ENCODE data around the gene MICAL2.

Gene MICAL2

DNA sequence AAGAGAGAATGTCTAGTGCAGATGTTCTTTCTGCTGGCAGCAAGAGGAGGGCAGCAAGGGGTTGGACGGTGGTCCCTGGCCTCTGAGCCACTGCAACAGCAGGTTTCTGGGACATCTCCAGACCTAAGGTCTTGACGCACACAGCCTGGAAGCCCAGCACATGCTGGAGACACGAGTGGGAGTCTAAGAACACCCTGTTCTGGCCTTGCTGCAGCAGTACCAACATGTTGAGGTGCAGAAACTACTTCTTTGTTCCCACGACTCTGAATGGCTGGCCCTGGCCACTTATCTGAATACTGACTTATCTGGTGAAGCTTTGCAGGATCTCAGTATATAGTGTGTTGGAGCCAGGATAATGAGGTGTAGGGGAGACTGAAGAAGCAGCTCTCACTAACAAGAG is 6.8 kb downstream of the MICAL2 start:
- in situ Hi-C loops (cut with MboI; ENCODE audit: low sequenced_read_pairs) = no loop called here

DNA sequence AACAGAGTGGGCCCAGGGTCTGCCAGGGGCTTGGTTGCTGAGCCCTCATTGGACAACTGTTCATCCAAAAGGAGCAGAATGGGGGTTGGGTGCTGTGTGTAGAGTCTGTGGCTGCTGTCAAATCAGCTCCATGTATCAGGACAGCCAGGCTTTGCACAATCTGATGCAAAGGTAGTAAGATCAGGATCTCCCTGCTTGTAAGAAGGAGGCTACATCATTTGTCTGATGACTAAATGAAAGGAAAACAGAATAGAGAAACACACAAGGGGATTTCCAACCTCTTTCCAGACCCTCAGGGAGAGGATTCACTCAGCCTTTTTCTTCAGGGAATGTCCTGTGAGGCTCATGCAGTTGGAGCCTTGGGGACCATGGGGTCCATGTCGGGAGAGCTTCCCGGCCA is 7.2 kb downstream of the MICAL2 start:
- in situ Hi-C loops (cut with MboI; ENCODE audit: low sequenced_read_pairs) = no loop called here

DNA sequence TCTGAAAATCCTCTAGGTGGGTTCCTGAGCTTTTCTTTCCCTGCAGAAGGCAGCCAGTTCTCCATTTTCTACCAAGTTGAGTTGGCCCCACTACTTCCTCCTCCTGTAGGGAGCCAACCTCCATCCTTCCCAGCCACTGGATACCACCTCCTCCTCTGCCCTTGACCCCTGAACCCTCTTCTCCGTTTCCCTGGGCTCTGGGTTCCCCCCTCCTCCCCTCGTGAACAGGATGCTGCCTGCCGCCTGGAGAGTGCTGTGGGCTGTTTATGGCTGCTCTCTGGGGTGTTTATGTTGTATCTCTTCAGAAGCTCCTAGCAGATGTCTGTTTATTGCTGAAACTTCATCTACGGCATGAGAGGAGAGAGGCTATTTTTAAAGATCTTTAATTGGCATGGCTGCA is 8.6 kb downstream of the MICAL2 start:
- in situ Hi-C loops (cut with MboI; ENCODE audit: low sequenced_read_pairs) = no loop called here

DNA sequence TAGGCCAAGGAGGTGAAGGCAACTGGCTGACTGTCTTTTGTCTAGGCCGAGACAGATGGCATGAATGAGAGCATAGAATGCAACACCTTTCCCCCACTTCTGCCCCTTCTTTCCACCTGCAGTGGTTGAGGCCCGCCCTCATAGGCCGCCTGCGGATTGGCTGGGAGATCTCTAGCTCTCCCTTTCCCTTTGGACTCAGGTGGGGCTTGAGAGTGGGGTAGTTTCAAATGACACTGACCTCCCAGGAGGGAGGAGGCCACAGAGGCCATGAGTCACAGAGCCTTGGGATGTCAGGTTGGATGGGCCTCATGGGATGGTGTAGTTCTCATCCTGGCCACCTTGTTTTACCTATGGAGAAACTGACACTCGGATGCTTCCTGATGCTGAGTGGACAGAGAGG is 9.1 kb downstream of the MICAL2 start:
- in situ Hi-C loops (cut with MboI; ENCODE audit: low sequenced_read_pairs) = no loop called here

DNA sequence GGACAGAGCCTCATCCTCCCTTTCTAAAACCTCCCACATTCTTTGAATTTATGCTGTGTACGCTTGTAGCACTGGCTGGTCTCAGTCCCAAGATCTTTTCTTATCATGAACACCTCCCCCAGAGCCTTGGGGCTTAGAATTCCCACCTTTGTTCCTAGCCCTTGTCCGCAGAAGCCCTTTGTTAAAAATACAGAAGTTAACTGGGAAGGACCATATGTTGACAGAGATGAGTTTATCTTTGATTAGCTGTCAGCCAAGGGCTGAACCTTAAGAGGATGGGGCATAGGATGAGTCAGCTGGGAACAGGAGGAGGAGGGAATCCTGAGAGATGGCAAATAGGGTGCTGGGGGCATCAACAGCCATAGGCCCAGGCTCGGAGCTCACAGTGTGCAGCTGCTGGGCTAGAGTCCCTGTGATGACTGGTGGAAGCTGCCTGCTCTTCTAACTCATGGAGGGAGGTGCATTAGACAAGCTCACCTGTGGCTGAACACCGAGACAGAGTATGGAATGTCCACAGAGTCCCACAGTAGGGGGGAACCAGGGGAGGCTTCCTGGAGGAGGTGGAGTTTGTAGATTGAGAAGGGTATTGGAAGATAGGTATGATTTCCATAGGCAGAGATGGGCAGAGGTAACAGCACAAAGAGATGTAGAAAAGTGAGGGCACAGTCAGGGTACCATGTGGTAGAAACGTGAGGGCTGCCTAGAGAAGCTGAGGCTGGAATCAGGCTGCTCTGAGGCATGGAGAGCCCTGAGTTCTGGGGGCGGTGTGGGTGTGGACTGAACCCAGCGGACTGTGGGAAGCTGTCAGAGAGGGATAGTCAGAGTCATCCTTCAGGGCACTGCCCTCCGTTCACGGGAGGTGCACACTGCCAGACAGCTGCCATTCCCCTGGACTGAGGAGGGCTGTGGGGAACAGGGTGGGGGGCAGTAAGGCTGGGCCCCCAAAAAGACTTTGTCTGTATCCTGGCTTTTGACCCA is 9.9 kb downstream of the MICAL2 start:
- in situ Hi-C loops (cut with MboI; ENCODE audit: low sequenced_read_pairs) = no loop called here

DNA sequence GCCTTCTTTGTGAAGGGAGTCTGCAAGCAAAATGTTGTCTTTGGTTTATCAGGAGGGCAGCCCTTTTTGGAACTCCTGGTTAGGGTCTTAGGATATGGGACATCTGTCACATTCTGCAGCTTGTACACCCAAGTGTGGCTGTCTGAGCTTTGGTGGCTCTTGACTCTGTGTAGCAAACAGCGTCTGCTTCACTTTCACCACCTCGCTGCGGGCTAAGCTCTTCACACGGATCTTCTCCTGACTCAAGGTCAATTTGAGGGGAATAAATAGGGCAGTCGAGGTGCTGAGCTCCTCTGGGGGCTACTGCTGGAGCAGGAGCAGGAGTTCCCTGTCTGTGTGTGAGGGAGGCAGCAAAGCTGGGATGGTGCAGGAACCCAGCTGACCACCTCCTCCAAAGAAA is 10.6 kb downstream of the MICAL2 start:
- in situ Hi-C loops (cut with MboI; ENCODE audit: low sequenced_read_pairs) = no loop called here

DNA sequence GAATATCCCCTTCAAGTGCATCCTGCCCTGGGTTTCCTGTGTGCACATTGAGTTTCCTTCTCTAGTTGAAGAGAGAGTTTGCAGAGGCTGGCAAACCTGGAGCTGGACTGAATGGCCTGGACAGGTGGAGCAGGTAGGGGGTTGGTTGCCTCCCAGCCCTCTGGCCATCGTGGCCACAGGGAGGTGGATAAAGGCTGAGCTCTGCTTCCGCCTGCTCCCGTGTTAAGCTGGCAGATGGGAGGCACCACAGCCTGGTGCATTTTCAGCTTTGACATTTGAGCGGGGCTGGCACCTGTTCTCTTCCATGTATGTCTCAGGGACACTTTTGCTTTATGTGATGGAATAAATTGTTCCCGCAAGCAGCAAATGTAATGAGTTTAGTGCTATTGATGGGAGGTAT is 11.1 kb downstream of the MICAL2 start:
- in situ Hi-C loops (cut with MboI; ENCODE audit: low sequenced_read_pairs) = no loop called here

DNA sequence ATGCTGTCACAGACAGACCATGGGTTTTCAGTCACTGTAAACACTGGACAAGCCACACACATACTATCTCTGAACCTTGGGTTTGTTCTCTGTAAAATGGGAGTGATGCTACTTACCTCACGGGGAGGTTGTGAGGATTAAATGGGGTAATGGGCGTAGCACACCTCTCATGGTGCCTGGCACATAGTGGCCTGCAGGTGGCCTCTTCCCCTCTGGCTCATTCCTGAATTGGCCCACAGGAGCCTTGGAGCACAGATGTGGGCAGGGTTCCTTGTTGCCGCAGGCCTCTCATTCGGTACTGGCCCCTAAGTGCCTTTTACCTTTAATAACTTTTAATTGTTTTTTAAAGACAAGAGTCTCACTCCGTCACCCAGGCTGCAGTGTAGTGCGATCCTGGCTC is 11.7 kb downstream of the MICAL2 start:
- in situ Hi-C loops (cut with MboI; ENCODE audit: low sequenced_read_pairs) = no loop called here

DNA sequence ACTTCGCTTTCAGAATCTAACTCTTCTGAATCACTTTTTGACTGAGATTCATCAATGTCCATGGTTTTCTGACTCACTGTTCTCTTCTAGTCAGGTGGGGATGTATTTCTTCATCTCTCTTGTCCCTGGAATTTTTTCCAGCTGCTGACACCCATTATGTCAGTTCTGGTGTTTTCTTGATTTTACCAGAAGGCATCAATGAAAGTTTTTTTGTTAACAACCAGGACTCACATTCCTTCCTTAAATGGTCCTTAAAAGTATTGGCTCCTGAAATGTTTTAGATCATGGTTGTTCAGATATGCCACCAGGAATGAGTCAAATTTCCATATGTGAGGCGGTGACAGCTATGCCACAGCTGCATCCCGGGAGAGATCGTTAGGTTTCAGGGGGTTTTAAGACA is 12.9 kb downstream of the MICAL2 start:
- in situ Hi-C loops (cut with MboI; ENCODE audit: low sequenced_read_pairs) = no loop called here

DNA sequence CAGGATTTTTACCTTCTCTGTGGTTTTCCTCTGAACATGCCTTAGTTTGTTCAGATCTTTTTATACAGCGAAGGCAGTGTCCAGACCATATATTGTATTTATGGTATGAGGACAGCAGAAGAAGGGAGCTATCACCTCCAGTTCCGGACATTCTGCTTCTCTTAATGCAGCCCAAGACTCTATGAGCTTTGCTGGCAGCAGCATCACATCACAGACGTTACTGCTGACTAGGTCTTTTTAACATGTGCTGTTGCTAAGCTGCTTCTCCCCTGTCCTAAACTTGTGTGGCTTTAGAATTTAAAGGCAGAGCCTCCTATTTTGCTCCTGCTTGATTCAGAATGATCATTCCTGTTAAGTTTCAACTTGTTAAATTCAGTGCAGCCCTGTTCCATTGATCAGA is 13.4 kb downstream of the MICAL2 start:
- in situ Hi-C loops (cut with MboI; ENCODE audit: low sequenced_read_pairs) = no loop called here

DNA sequence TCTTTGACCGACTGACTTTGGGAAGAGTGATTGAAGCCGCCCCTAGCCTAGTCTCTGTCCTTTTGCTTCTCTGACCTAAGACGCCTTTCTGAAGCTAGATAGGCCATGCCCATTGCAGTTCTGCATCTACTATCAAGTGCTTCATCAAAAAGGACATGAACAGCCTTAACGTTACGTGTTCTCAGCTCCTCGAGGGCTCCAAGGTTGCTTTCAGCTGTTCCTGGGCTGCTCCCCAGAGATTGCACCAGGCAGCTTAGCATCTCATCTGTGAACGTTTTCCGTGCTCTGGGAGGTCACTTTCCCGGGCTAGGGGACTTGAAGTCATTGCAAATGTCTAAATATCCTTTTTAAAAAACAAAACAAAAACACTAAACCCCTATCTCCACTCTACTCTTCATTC is 13.9 kb downstream of the MICAL2 start:
- in situ Hi-C loops (cut with MboI; ENCODE audit: low sequenced_read_pairs) = no loop called here

DNA sequence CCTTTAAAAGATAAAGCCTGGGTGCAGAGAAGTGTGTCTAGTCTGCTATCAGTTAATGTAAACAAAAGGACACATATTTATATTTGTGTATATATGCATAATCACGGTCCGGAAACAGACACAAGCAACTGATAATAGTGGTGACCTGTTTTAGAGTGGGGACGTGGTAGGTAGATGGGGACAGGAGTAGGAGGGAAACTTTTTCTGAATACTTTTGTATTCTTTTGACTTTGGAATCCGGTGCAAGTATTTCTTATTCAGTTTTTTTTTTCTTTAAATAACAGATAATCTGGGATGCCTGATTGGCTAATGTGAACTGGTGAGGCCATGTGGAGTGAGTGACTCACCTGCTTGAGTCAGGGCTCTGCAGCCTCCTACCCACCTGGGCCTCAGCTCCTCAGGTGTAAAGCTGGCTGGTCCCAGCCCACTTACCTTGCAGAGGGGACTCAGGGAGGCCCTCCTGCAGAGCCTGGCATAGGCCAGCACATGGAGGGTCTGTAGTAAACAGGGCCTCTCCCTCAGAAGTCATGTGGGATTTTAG is 15.3 kb downstream of the MICAL2 start:
- in situ Hi-C loops (cut with MboI; ENCODE audit: low sequenced_read_pairs) = no loop called here

DNA sequence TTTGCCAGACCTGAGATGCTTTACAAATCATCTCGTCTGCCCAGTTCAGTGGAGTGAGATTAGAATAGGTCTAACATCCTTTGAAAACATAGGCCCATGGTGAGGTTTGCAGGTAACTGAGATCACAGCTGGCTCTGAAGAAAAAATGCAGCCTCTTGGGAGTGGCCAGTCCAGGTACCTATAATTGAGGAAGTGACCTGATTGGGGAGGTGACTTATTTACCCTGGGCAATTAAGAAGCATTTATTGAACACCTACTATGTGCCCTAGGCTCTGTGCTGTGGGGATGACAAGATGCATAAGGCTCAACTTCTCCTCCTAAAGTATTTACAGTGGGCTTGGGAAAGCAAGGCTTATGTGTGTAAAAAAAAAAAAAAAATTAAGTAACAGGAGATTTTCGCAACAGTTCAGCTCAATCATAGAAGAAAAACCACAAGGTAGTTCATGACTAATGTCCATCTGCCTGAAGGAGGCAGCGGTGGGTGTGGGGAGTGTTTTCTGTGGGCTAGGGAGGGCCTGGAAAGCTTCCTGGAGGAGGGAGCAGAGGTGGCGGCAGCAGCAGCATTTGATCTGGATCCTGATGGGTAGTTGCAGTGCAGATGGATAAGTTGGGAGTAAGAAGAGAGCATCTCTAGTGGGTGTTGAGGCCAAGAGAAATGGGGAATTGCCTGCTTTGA is 16.1 kb downstream of the MICAL2 start:
- in situ Hi-C loops (cut with MboI; ENCODE audit: low sequenced_read_pairs) = no loop called here

DNA sequence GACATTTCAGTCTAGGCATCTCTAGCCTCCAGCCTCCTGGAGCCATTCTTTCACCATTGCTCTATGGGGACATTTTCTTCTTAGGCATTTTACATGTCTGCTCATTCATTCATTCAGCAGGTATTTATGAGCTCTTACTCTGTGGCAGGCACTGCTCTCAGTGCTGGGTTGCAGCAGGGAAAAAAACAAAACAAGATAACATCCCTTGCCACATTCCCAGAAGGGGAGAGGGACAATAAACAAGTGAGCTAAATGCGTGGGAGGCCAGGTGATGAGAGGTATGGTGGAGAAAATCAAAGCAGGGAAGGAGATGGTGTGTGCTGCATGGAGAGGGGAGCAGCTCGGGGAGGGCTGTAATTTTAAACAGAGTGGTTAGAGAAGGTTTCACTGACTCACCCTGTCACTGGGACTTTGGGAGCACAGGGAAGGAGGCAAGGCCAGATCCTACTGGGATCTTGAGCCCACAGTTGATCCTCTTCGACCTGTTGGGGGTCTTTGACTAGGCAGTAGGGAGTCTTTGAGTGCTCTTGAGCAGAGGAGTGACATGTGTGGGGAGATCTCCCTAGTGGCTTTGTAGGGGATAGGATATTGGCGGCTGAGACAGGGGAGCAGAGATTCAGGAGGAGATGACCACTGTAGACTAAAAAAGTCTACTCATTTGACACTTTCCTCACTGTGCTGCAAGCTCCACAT is 17.0 kb downstream of the MICAL2 start:
- in situ Hi-C loops (cut with MboI; ENCODE audit: low sequenced_read_pairs) = no loop called here

DNA sequence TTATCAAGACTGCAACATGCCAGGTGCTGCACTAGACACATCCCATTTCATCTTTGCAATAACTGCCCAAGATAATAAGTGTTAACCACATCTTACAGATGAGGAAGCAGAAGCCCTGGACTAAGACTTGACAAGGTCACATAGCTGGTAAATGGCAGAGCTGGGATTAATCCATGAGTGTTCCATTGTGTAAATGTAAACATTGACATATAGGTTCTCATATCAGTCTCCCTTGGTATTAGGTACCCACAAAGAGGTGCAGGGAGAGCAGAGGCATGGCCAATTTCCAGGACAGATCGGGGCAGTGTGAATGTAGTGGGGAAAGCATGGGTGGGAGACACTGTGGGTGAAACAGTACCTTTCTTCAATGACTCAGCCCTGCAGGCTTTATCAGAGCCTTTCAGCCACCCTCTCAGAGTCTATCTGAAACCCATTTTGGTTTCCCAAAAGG is 17.9 kb downstream of the MICAL2 start:
- in situ Hi-C loops (cut with MboI; ENCODE audit: low sequenced_read_pairs) = no loop called here

DNA sequence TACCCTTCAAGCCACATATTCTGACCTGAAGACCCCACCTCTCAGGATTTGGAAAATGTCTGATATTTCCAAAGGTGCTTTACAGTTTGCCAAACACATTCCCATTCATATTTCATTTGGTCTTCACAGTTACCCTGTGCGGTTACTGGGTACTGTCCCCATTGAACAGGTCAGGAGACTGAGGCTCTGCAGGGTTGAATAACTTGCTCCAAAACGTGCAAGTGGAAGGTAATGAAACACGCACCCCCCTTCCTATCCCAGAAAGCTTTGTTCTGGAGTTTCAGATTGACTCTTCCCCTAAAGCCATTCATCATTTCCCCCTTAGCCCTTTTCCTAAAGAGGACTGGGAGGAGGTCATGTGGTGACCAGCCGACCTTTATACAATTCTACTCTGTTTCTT is 18.8 kb downstream of the MICAL2 start:
- in situ Hi-C loops (cut with MboI; ENCODE audit: low sequenced_read_pairs) = no loop called here

DNA sequence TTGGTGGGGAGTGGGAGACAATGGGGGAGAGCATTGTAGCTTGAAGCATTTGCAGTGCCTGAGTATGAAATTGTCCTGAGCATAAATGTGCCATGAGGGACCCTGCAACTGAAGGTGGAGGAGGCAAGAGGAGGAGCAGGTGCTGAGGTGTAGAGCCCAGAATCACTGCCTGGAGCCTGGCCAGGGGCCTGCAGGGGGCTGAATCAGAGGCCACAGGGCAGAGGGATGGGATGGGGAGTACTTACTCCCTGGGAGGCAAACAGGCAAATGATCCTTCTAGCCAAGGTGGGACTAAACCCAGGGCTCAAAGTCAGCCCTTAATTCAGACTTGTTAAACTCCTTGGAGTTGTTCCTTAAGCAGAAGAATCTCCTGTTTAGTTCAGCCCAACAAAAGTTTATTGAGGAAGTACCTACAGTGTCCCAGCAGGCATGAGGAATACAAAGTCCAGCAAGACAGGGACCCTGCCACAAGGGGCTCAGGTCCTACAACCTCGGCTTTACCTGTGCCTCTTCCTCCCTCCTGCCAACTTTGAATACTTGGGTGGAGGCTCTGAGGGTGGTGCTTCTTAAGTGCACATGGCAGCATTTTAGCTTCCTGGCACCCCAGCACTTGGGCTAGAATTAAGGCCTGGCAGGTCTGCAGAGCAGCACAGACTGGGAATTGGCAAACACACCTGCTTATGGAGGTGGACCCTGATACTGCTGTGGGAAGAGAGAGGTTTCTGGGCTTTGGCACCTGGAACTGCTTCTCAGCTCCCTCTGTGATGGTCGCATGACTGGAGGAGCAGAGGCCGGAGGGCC is 20.0 kb downstream of the MICAL2 start:
- in situ Hi-C loops (cut with MboI; ENCODE audit: low sequenced_read_pairs) = no loop called here

DNA sequence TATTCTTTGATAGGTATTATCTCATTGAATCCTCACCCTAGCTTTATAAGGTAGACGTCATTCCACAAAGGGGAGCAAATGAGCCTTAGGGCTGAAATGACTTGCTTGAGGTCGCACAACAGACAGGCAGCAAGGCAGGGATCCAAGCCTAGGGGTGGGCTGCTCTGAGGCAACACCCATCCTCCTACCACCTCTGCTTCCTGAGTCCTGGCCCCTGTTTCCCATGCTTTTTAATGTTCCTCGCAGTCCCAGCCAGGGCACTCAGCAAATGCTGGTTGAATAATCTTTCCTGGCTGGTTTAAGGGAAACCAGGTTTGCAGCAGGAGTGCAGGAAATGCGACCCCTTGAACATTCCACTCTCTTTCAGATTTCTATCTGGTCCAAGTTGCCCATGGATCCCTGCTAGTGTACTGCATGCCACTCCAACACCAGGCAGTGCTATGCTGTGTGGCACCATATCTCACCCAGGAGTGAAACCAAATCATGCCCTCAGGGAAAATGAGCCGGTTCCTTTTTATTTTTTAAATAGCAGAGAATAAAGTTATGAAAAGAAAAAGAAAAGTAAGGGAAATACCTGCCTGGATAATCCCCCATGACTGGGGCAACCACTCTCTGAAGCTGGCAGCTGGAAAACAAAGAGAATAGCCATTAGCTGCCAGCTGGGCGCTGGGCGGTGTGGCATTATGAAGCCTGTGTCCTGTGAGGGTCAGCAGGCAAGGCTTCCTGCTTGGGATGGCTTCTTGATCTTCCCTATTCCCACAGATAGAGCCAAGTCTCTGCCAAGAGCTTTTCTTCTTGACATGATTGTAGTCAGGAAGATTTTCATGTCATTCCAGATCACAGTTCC is 21.8 kb downstream of the MICAL2 start:
- in situ Hi-C loops (cut with MboI; ENCODE audit: low sequenced_read_pairs) = no loop called here

DNA sequence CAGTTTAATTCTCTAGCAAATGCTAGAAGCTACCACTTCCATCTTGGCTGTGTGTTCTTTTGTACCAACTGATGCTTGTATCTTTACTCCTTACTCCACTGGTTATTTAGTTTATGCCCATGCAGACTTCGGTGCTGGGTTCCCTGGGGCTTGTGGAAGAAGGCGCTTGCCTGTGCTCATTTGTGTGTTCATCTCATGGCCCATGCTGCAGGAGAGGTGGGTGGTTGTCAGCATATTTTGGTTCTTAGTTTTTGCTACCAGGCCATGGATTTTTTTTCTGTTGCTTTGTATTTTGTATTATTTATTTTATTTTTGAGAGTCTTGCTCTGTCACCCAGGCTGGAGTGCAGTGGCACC is 22.4 kb downstream of the MICAL2 start:
- in situ Hi-C loops (cut with MboI; ENCODE audit: low sequenced_read_pairs) = no loop called here

Measured in HL-60/S4 treated with phorbol 12-myristate 13-acetate at 8.2 ng/mL for 4 days and 3 days (cell line).